GM13976 (cell line): ENCODE data around the gene CLDN18.

Source experiments
- DNase-seq: peaks from one replicate; pipeline ENCODE4 v3.0.0; 2012; ENCODE audit warnings: low spot score
- in situ Hi-C: fragments of 300-500 bp; cut with MboI; formaldehyde crosslinking; loops from one replicate; pipeline ENCODE4 v1.12.0; 2022; ENCODE audit warnings: low sequenced_read_pairs, mixed read lengths, inconsistent platforms; ENCODE audit not compliant: unreplicated experiment
- TF ChIP-seq, protein P1 (sequence below): IDR thresholded peaks from 2 replicates; pipeline ENCODE4 v1.5.1; 2012; ENCODE audit warnings: borderline replicate concordance, mild to moderate bottlenecking; ENCODE audit not compliant: insufficient read depth; ENCODE audit errors: extremely low read depth, missing control alignments, control extremely low read depth

CLDN18 gene

DNA sequence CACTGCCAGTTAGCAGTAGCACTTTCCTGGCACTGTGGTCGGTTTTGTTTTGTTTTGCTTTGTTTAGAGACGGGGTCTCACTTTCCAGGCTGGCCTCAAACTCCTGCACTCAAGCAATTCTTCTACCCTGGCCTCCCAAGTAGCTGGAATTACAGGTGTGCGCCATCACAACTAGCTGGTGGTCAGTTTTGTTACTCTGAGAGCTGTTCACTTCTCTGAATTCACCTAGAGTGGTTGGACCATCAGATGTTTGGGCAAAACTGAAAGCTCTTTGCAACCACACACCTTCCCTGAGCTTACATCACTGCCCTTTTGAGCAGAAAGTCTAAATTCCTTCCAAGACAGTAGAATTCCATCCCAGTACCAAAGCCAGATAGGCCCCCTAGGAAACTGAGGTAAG, 22.6 kb downstream of the CLDN18 start:
- DNase-seq = no peak
- in situ Hi-C loops = no loop called here
- TF ChIP-seq, protein P1, sequence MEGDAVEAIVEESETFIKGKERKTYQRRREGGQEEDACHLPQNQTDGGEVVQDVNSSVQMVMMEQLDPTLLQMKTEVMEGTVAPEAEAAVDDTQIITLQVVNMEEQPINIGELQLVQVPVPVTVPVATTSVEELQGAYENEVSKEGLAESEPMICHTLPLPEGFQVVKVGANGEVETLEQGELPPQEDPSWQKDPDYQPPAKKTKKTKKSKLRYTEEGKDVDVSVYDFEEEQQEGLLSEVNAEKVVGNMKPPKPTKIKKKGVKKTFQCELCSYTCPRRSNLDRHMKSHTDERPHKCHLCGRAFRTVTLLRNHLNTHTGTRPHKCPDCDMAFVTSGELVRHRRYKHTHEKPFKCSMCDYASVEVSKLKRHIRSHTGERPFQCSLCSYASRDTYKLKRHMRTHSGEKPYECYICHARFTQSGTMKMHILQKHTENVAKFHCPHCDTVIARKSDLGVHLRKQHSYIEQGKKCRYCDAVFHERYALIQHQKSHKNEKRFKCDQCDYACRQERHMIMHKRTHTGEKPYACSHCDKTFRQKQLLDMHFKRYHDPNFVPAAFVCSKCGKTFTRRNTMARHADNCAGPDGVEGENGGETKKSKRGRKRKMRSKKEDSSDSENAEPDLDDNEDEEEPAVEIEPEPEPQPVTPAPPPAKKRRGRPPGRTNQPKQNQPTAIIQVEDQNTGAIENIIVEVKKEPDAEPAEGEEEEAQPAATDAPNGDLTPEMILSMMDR = no peak

DNA sequence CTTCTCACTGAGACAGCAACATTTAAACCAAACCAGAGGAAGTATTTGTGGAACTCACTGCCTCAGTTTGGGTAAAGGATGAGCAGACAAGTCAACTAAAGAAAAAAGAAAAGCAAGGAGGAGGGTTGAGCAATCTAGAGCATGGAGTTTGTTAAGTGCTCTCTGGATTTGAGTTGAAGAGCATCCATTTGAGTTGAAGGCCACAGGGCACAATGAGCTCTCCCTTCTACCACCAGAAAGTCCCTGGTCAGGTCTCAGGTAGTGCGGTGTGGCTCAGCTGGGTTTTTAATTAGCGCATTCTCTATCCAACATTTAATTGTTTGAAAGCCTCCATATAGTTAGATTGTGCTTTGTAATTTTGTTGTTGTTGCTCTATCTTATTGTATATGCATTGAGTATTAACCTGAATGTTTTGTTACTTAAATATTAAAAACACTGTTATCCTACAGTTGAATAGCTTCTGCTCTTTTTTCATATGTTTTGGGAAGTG, 23.3 kb downstream of the CLDN18 start:
- in situ Hi-C loops = no loop called here
- TF ChIP-seq, protein P1 = no peak
- DNase-seq = no peak

DNA sequence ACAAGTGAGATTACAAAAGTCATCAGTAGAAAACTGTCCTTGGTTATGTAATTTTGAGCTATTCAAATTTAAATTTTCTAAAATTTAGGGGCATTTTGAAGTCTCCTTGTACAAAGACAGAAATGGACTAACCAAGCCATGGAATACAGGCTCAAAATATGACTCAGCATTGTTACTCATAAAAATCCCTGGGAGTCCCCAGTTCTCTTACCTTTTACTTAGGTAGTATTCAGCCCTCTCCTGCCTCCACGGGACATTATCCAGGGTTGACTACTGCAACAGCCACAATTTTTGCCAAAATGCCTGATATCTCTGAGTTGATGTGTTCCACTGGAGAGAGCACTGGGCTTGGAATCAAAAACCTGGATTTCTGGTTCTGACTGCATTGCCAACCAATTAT, 25.0 kb downstream of the CLDN18 start:
- no peak for DNase-seq
- in situ Hi-C loops = no loop called here
- TF ChIP-seq, protein P1 = no peak

DNA sequence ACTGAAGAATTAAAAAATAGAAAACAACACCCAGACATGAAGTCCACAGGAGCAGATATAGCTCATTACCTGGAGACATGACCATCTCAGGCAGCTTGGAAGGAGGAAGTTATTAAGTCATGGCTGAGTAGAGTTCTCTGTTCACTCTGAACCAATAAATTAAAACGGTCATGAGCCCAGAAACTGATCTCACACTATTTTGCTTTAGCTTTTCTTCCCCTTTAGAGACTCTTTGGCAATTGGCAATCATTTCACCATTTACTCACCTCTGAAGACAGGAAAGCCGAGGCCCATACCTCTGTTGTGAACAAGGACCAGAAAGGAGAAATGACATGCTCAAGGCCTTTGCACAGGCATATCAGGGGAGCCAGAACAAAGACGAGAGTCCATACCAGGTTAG, 26.6 kb downstream of the CLDN18 start:
- TF ChIP-seq, protein P1 = no peak

DNA sequence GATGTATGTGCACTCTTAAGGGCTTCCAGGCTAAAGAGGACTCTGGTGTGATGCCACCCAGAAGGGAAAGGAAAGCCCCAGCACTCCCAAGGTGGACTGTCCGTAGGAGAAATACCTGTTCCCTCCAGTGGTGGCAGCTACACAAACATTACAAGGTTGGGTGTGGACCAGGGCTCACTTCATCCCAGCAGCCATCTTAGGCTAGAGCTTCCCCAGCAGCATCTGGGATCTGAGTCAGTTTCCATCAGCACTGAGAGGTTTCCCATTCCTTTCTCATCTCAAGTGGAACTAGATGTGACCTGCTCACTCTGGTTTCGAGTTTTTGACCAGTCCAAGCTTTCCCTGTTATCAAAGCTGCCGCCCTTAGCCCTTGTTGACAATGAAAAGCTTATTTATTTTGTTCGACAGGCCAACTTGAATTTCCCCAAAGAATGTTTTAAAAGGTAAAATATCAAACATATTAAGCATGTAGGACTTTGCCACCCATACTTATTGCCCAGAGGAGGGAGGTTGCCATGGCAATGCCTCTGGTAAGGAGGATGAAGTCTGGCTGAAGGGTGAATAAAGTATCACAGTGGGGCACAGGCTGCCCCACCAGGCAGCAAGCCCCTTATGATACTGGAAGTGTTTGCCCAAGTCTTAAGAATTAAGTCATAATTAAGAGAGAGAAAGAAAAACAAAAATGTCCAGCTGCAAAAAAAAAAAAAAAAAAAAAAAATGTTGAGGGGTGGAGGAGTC, 28.9 kb downstream of the CLDN18 start:
- DNase-seq = no peak
- in situ Hi-C loops = no loop called here
- TF ChIP-seq, protein P1 = no peak

More for the DNA sequence above, 26.6 kb downstream of the CLDN18 start:
- in situ Hi-C loops = no loop called here
- no peak for DNase-seq

DNA sequence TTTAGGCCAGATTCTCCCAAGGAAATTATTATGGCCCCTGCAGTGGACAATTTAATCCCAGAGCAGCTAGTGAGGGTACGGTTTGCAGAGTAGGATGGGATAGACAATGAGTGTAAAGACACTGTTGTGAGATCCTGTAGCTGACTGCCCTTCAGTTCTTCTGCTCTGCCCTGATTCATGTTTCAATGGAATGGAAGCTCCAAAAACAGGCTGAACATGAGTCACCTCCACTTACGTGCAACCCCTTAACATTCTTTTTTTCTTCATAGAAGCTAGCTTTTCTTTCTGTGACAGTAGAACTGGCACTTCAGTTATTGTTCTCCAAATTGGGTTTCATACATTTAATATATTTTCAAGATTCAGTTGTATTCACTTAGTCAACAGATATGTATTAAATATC, 32.1 kb downstream of the CLDN18 start:
- in situ Hi-C loops = no loop called here
- DNase-seq = no peak
- TF ChIP-seq, protein P1 = no peak
